ENCODE measurements around the gene FAM3D.

DNA sequence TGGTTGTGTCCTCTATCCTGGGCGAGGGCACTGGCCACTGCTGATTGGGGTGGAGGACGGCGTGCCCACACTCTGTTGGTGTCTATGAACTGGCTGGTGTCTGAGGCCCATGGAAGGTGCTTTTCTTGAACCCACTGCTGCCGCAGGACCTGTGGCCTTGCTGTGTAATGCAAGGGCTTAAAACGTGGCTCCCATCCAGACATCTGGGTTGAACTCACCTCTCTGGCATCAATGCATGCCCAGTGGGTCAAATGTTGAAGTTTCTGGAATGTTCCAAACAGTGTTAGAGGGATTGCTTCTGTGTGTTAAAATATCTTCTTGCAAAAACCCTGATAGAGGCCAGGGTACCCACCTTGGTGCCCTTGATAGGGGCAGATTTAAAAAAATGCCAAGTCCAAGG lies 42.6 kb downstream of the FAM3D start:
- TF ChIP-seq, protein P1, sequence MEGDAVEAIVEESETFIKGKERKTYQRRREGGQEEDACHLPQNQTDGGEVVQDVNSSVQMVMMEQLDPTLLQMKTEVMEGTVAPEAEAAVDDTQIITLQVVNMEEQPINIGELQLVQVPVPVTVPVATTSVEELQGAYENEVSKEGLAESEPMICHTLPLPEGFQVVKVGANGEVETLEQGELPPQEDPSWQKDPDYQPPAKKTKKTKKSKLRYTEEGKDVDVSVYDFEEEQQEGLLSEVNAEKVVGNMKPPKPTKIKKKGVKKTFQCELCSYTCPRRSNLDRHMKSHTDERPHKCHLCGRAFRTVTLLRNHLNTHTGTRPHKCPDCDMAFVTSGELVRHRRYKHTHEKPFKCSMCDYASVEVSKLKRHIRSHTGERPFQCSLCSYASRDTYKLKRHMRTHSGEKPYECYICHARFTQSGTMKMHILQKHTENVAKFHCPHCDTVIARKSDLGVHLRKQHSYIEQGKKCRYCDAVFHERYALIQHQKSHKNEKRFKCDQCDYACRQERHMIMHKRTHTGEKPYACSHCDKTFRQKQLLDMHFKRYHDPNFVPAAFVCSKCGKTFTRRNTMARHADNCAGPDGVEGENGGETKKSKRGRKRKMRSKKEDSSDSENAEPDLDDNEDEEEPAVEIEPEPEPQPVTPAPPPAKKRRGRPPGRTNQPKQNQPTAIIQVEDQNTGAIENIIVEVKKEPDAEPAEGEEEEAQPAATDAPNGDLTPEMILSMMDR (conservative IDR thresholded peaks at IDR 0.05) = no peak
- TF ChIP-seq ZFX (IDR thresholded peaks at IDR 0.05) = no peak
